ENCODE measurements around the gene SHANK3.
A peak's percentile ranks its signal among the peaks of the same experiment; 100 is the strongest.

Gene SHANK3

DNA sequence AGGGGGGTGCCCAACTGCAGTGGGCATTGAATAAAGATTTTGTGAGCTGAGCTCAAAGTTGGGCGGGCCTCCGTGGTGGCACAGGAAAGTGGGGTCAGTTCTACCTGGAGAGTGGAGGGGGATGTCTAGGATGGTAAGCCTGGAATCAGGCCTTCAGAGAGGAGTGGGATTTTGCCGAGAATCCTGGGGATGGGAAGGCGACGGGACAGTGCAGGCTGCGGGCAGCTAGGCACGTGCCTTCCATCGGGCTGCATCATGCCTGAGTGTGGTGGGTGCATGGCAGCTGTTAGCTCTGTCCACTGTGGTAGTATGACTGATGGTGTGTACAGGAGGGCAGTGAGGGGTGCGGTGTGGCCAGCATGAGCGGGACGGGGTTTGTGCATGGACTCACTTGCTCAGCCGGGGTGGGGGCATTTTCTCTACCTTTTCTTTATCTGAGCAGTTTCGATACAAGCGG is 3.6 kb downstream of the SHANK3 start:
- TF ChIP-seq CTCF (IDR thresholded peaks at IDR 0.05): no peak
- H3K27ac ChIP-seq: no peak overlapping the region
- H3K4me3 ChIP-seq: peak overlapping the region; percentile 60
- DNase-seq (ENCODE audit: low spot score): no peak

GRCh38 chr22:50676661-50677492 is 4.3 kb downstream of the SHANK3 start:
- TF ChIP-seq CTCF (IDR thresholded peaks at IDR 0.05): no peak
- peak; percentile 53 for DNase-seq (ENCODE audit: low spot score)
- no peak overlapping the region for H3K27ac ChIP-seq
- H3K4me3 ChIP-seq: peak overlapping the region; percentile 60

DNA sequence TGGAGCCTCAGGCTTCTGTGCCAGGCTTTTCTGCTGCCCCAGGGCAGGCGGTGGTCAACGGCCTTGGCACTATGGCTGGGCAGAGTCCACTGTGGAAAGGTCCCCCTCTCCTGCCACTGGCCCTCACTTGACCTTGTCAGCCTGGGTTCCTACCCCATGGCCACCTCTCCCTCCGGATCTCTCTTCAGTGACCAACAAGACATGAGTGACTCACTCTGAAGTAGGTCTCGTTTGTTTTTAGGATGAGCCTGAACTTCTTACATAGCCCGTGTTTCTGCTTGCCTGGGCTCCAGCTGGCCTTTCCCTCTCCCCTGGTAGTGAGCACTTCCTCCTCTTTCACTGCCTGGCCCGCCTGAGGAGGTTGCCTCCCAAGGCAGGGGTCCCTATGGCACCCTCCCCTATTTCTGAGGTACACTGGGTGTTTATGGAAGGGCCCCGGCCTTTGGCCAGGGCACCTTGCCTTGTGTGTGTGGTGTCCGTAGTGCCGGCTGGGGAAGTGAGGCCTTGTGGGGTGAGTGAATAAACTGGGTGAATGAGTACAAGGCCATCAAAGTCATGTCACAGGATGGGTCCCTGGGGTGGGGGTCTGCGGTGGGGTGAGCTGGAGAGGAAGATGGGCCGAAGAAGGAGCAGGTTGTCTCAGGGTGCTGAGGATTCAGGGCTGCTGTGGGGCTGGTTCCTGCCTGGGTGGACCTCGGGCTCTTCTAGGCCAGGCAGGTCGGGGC is 5.0 kb downstream of the SHANK3 start:
- peak; percentile 53 for DNase-seq (ENCODE audit: low spot score)
- Histone ChIP-seq H3K4me3 (peak overlapping the region; percentile 60), H3K27ac (no peak overlapping the region)
- no peak for TF ChIP-seq CTCF (IDR thresholded peaks at IDR 0.05)

GRCh38 chr22:50678218-50678650 is 5.6 kb downstream of the SHANK3 start:
- Histone ChIP-seq H3K27ac (no peak overlapping the region), H3K4me3 (peak overlapping the region; percentile 36)
- no peak for DNase-seq (ENCODE audit: low spot score)
- TF ChIP-seq CTCF (IDR thresholded peaks at IDR 0.05): no peak

GRCh38 chr22:50678651-50679521 is 6.3 kb downstream of the SHANK3 start:
- no peak for DNase-seq (ENCODE audit: low spot score)
- Histone ChIP-seq H3K4me3 (peak overlapping the region; percentile 5), H3K27ac (no peak overlapping the region)
- no peak for TF ChIP-seq CTCF (IDR thresholded peaks at IDR 0.05)

- no peak overlapping the region for H3K27ac ChIP-seq
Measured at GRCh38 chr22:50683086-50683993, 10.7 kb downstream of the SHANK3 start.

More at GRCh38 chr22:50683086-50683993, 10.7 kb downstream of the SHANK3 start:
- TF ChIP-seq CTCF (IDR thresholded peaks at IDR 0.05): no peak
- no peak for DNase-seq (ENCODE audit: low spot score)
- H3K4me3 ChIP-seq: no peak overlapping the region
